Measurements from ENCODE around the gene BEST4.

Gene BEST4

GRCh38 chr1:44735992-44736391 lies 52.0 kb downstream of the BEST4 start:
- H3K4me3 ChIP-seq (replicated peaks; ENCODE audit: insufficient read depth, low read length): no peak overlapping the region
- no peaks in the 10 kb centered on the region for H3K27me3 ChIP-seq (ENCODE audit: insufficient read depth, poor library complexity, severe bottlenecking)
- no peak for DNase-seq (ENCODE audit: low read depth in 1 of 2, low spot score in 1 of 2)
- no peak overlapping the region for H3K27ac ChIP-seq (replicated peaks)
- TF ChIP-seq REST (IDR thresholded peaks at IDR 0.05; ENCODE audit: insufficient replicate concordance, low read depth): no peak
- no peak for TF ChIP-seq GABPA (IDR thresholded peaks at IDR 0.05; ENCODE audit: low read depth)
- TF ChIP-seq SPI1 (IDR thresholded peaks at IDR 0.05; ENCODE audit: borderline replicate concordance, low read depth): no peak
- no peak for TF ChIP-seq POLR2AphosphoS5 (IDR thresholded peaks at IDR 0.05; ENCODE audit: low read depth)

GRCh38 chr1:44733784-44734183 lies 54.2 kb downstream of the BEST4 start:
- Histone ChIP-seq H3K4me3 (replicated peaks; ENCODE audit: insufficient read depth, low read length) (no peak overlapping the region), H3K27ac (replicated peaks) (no peak overlapping the region), H3K27me3 (ENCODE audit: insufficient read depth, poor library complexity, severe bottlenecking) (no peaks in the 10 kb centered on the region)
- no peak for DNase-seq (ENCODE audit: low read depth in 1 of 2, low spot score in 1 of 2)
- TF ChIP-seq REST (IDR thresholded peaks at IDR 0.05; ENCODE audit: insufficient replicate concordance, low read depth): no peak

All from HL-60 (cell line).